G401 (cell line): Measurements from ENCODE around the gene ASB12. TPM values are rescaled to one million over a fixed set of nuclear protein-coding genes. Genes with fewer than 3 reads are reported as not detected.

Experiments
- DNase-seq: peaks from one replicate; pipeline ENCODE4 v3.0.0-alpha.2; 2015; ENCODE audit warnings: low spot score
- in situ Hi-C: cut with HindIII; loops from 2 replicates; pipeline ENCODE4 v1.10.0; 2016; ENCODE audit warnings: low sequenced_read_pairs, mixed read lengths
- total RNA-seq: library from RNA; depleted of rRNA; stranded (reverse); fragments of >200 nt; shearing (Covaris generic); gene quantifications from 2 replicates; pipeline ENCODE4 v1.2.3, GENCODE V29; 2014; rRNA removed

The ASB12 gene
- total RNA-seq, 1 experiment from 2014 or later: not detected

DNA sequence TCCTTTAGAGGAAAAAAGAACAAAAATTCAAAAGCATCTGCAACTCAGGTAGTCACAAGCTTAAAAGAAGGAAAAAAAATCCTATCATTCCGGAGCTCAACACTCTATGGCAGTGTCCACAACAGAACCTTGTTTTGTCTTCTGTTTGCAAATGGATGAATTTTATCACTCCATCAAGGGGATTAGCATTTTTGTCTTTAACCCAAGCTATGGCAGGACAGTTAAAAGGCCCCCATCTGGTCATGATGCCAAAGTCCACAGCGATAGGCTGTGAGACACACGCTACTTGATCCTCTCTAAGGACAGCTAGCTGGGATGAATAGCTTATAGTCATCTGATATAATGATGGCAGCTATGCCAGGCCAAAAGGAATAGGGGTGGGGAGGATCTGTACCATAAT is 41.5 kb downstream of the ASB12 start:
- no peak for DNase-seq
- in situ Hi-C loops: no loop called here

GRCh38 chrX:64187762-64188150 is 42.7 kb downstream of the ASB12 start:
- in situ Hi-C loops: no loop called here

GRCh38 chrX:64186974-64187761 is 43.2 kb downstream of the ASB12 start:
- DNase-seq: peak; percentile 5

More at GRCh38 chrX:64187762-64188150, 42.7 kb downstream of the ASB12 start:
- peak; percentile 21 for DNase-seq

DNA sequence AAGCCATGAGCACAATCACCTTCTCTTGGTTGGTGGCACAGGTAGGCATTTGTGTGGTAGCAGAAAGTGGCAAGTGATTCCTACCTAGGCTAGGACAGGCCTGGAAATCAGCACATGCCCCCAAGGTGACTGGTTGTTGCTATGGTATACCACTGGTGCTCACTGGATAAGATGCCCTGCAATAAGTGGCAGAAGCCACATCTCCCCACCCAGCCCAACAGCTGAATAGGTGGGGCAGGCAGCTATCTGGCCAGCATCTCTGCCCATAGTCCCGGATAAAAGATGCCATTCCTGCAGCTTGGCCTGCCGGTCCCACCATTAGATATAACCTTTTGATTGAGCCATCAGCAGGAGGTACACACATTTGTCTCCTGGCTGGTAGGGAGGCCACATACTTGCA is 46.0 kb downstream of the ASB12 start:
- no peak for DNase-seq
- in situ Hi-C loops: no loop called here

More at GRCh38 chrX:64186974-64187761, 43.2 kb downstream of the ASB12 start:
- in situ Hi-C loops: no loop called here

DNA sequence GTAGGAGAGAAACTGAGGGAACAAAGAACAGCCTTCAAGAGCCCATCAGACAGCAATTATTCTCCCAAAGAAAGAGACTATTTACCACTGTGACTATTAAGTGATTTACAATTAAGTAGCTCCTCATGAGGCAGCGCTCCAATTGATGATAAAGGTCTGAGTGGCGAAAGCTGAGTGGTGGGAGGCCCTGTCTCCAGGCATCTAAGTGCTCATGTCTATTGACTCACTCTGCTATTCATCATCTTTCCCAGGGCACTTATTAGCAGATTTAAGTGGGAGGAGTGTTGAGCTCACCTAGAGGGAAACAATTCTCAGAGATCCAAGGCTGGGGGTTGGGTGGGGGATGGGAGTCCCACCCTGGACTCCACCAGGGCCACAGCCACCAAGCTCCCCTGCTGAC is 48.2 kb downstream of the ASB12 start:
- no peak for DNase-seq
- in situ Hi-C loops: no loop called here

- no peak for DNase-seq
- in situ Hi-C loops: no loop called here
Measured at GRCh38 chrX:64176876-64177275, 53.5 kb downstream of the ASB12 start.

Other genes starting within 250 kb of the ASB12 start
- 3.4 and 4.2 TPM in 2 replicates for gene AMER1, start 24.9 kb downstream of the ASB12 start, total RNA-seq
- gene MTMR8, start 164.8 kb upstream of the ASB12 start, total RNA-seq: 2.1 TPM in 1 of 2 replicates, not detected in the other